HCT116 (cell line): ENCODE measurements around the gene JAM3. TPM values are rescaled to one million over a fixed set of nuclear protein-coding genes. Genes with fewer than 3 reads are reported as not detected.

ENCODE experiments used
- ATAC-seq: fragments of 200-7000 bp; cut with Tn5 transposase; 2 replicates; pipeline ENCODE4 v1.9.1; 2020; ENCODE audit warnings: mild to moderate bottlenecking, moderate library complexity
- BruUV-seq: library from RNA; stranded (reverse); fragments of 400-500 nt; replicated peaks from 2 replicates; lab custom pipeline; 2021; lab: Mats Ljungman, UMichigan
- CTCF ChIA-PET: fragments of 300-600 bp; sonication (Branson Sonifier 250); formaldehyde crosslinking; loops from one replicate; lab custom pipeline; 2021; ENCODE audit warnings: antibody characterized with exemption; lab: Charles Lee
- POLR2A ChIA-PET: fragments of 300-600, 350-600 bp; sonication (Branson Sonifier 250); formaldehyde crosslinking; loops from one replicate; lab custom pipeline; 2021; ENCODE audit warnings: antibody characterized with exemption; lab: Charles Lee
- RAD21 ChIA-PET, 2 experiments: fragments of 300-600 bp; sonication (Branson Sonifier 250); formaldehyde crosslinking; loops; one replicate each; lab custom pipeline; 2023; ENCODE audit warnings: low total read pairs in 2 of 2; ENCODE audit not compliant: uncharacterized antibody in 2 of 2, unreplicated experiment in 2 of 2, low non-redundant PET in 1 of 2; lab: Charles Lee
- DNase-seq: peaks from one replicate; pipeline ENCODE4 v3.0.0-alpha.2; 2010; ENCODE audit warnings: low read depth, low spot score
- H2AFZ ChIP-seq: fragments of 200-600 bp; shearing (Covaris generic), sonication (generic); 2 replicates; pipeline ENCODE4 v1.6.1; 2017; ENCODE audit warnings: low read depth, mixed run types, mixed read lengths, antibody characterized with exemption, low read length; ENCODE audit not compliant: poor library complexity, severe bottlenecking
- H3K27ac ChIP-seq: 2 replicates; pipeline ENCODE4 v1.5.1; 2012; ENCODE audit warnings: low read depth, low read length
- H3K27me3 ChIP-seq: fragments of 200-600 bp; sonication (generic); 2 replicates; pipeline ENCODE4 v1.6.1; 2016; ENCODE audit warnings: mixed run types, low read length, mixed read lengths; ENCODE audit not compliant: insufficient read depth
- H3K36me3 ChIP-seq, 2 experiments: fragments of 200-500 bp in 1 of 2; fragments of 200-600 bp in 1 of 2; sonication (Bioruptor generic) in 1 of 2; sonication (generic) in 1 of 2; 2 replicates each; pipeline versions ENCODE4 v1.5.1 to v1.6.1; 2014 to 2016; ENCODE audit warnings: low read length in 2 of 2, inconsistent platforms in 1 of 2, mixed read lengths in 1 of 2, mixed run types in 1 of 2; ENCODE audit not compliant: insufficient read depth in 2 of 2, control insufficient read depth in 1 of 2
- H3K4me1 ChIP-seq, 2 experiments: fragments of 200-600 bp in 1 of 2; sonication (generic) in 1 of 2; 2 replicates each; pipeline versions ENCODE4 v1.5.1 to v1.6.1; 2012 to 2017; ENCODE audit warnings: low read length in 2 of 2, inconsistent platforms in 1 of 2, mild to moderate bottlenecking in 1 of 2, mixed read lengths in 1 of 2, mixed run types in 1 of 2, moderate library complexity in 1 of 2; ENCODE audit not compliant: insufficient read depth in 2 of 2, control insufficient read depth in 1 of 2
- H3K4me2 ChIP-seq: fragments of 200-600 bp; sonication (generic); 2 replicates; pipeline ENCODE4 v1.6.1; 2017; ENCODE audit warnings: mixed run types, low read length, mixed read lengths
- H3K4me3 ChIP-seq, 2 experiments: fragments of 200-600 bp in 1 of 2; sonication (generic) in 1 of 2; replicated peaks in 1 of 2; 2 replicates each; pipeline ENCODE4 v1.5.1; 2011 to 2016; ENCODE audit warnings: low read length in 2 of 2, control low read depth in 1 of 2, low read depth in 1 of 2, mild to moderate bottlenecking in 1 of 2, mixed read lengths in 1 of 2, mixed run types in 1 of 2
- H3K79me2 ChIP-seq: fragments of 200-600 bp; sonication (generic); 2 replicates; pipeline ENCODE4 v1.6.1; 2017; ENCODE audit warnings: mild to moderate bottlenecking, mixed run types, low read length, moderate library complexity, mixed read lengths; ENCODE audit not compliant: insufficient read depth
- H3K9ac ChIP-seq: fragments of 200-600 bp; sonication (generic); 2 replicates; pipeline ENCODE4 v1.6.1; 2016; ENCODE audit warnings: low read length, mixed read lengths
- H3K9me2 ChIP-seq: fragments of 200-600 bp; sonication (generic), shearing (Covaris generic); 2 replicates; pipeline ENCODE4 v1.6.1; 2017; ENCODE audit warnings: mixed run types, mild to moderate bottlenecking, moderate library complexity; ENCODE audit not compliant: insufficient read depth
- H3K9me3 ChIP-seq, 2 experiments: fragments of 200-500 bp in 1 of 2; fragments of 200-600 bp in 1 of 2; sonication (Bioruptor generic) in 1 of 2; sonication (generic) in 1 of 2; 2 replicates each; pipeline ENCODE4 v1.6.1; 2014 to 2017; ENCODE audit warnings: low read length in 2 of 2, mixed read lengths in 2 of 2, inconsistent platforms in 1 of 2, low read depth in 1 of 2, mild to moderate bottlenecking in 1 of 2, mixed run types in 1 of 2, moderate library complexity in 1 of 2; ENCODE audit not compliant: control insufficient read depth in 1 of 2, insufficient read depth in 1 of 2
- H4K20me1 ChIP-seq: fragments of 200-600 bp; sonication (generic), shearing (Covaris generic); 2 replicates; pipeline ENCODE4 v1.6.1; 2017; ENCODE audit warnings: mixed run types, mild to moderate bottlenecking, moderate library complexity; ENCODE audit not compliant: insufficient read depth
- CEBPB ChIP-seq: IDR thresholded peaks from 2 replicates; pipeline ENCODE4 v1.6.1; 2012; ENCODE audit warnings: low read depth
- EGR1 ChIP-seq: IDR thresholded peaks from 2 replicates; pipeline ENCODE4 v1.6.1; 2012; ENCODE audit warnings: low read depth
- EZH2phosphoT487 ChIP-seq: fragments of 200-600 bp; IDR thresholded peaks from 2 replicates; pipeline ENCODE4 v1.6.1; 2018; ENCODE audit warnings: antibody characterized with exemption, borderline replicate concordance
- FOSL1 ChIP-seq: IDR thresholded peaks from 2 replicates; pipeline ENCODE4 v1.6.1; 2012; ENCODE audit warnings: low read depth
- JUND ChIP-seq: IDR thresholded peaks from 2 replicates; pipeline ENCODE4 v1.6.1; 2012
- POLR2AphosphoS5 ChIP-seq: IDR thresholded peaks from 2 replicates; pipeline ENCODE4 v1.6.1; 2011; ENCODE audit warnings: mild to moderate bottlenecking, low read depth, low read length, moderate library complexity
- YY1 ChIP-seq: IDR thresholded peaks from 2 replicates; pipeline ENCODE4 v1.6.1; 2011; ENCODE audit warnings: low read length, low read depth, moderate library complexity, mild to moderate bottlenecking; ENCODE audit not compliant: insufficient replicate concordance; ENCODE audit errors: extremely low read depth
- ZFX ChIP-seq: fragments of 450-650 bp; IDR thresholded peaks from 2 replicates; pipeline ENCODE4 v1.6.1; 2017
- ZNF274 ChIP-seq: fragments of 200-500 bp; sonication (Bioruptor generic); IDR thresholded peaks from 2 replicates; pipeline ENCODE4 v1.6.1; 2014; ENCODE audit warnings: mild to moderate bottlenecking, low read depth, low read length, inconsistent platforms
- intact Hi-C: fragments of 100-400 bp; cut with micrococcal nuclease; formaldehyde crosslinking; loops from 2 replicates; pipeline ENCODE4 v1.10.0; 2022
- total RNA-seq: library from RNA; stranded (reverse); gene quantifications from one replicate; pipeline ENCODE4 v1.2.1, GENCODE V29; 2021; ENCODE audit not compliant: unreplicated experiment
- TF ChIP-seq, protein P1 (sequence below): IDR thresholded peaks from 2 replicates; pipeline ENCODE4 v1.6.1; 2012; ENCODE audit warnings: low read depth

The JAM3 gene
- total RNA-seq, 1 experiment from 2014 or later, result 0.25 TPM

DNA sequence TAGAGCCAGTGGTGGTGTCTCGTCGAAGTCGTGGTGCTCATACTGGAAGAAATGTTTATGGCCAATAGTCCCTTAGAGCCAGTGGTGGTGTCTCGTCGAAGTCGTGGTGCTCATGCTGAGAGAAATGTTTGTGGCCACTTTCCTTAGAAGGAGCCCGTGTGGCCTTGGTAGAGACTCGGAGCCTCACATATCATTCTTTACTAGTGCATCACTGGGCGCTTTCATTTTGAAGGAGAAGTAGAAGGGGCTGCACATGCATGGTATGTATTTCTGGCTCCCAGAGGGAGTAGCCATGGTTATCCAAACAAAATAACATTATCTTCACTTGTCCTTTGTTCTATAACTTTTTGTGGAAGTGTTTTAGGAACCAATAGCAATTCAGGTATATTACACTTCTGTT lies 69.5 kb downstream of the JAM3 start:
- Histone ChIP-seq H3K27ac (no peak overlapping the region), H3K27me3 (peaks cover 13% of the 10 kb centered on the region), H3K4me1 (no peaks in the 10 kb centered on the region; a peak in 1 of 4 replicates), H3K9me2 (no peaks in the 10 kb centered on the region), H3K4me2 (no peak overlapping the region), H3K4me3 (no peak overlapping the region), H4K20me1 (no peaks in the 10 kb centered on the region), H3K36me3 (no peaks in the 10 kb centered on the region), H3K79me2 (no peaks in the 10 kb centered on the region), H3K9ac (no peak overlapping the region), H2AFZ (no peak overlapping the region), H3K9me3 (no peaks in the 10 kb centered on the region)
- intact Hi-C loops, result no loop called here
- no peak for DNase-seq
- no TSS peak for BruUV-seq
- ChIA-PET RAD21 (no interaction called here), CTCF (interaction anchor here (1.4 to 1.6 kb wide), 2 partner anchors 88 to 90 kb away, joined by 3 to 4 read pairs; no protein-coding TSS in a partner anchor), POLR2A (no interaction called here)
- ATAC-seq, result no peak
- TF ChIP-seq ZNF274, result no peak
- TF ChIP-seq CEBPB, result no peak
- TF ChIP-seq FOSL1, result no peak
- TF ChIP-seq EZH2phosphoT487, result no peak
- TF ChIP-seq POLR2AphosphoS5, result no peak
- no peak for TF ChIP-seq YY1
- TF ChIP-seq ZFX, result no peak
- TF ChIP-seq, protein P1, sequence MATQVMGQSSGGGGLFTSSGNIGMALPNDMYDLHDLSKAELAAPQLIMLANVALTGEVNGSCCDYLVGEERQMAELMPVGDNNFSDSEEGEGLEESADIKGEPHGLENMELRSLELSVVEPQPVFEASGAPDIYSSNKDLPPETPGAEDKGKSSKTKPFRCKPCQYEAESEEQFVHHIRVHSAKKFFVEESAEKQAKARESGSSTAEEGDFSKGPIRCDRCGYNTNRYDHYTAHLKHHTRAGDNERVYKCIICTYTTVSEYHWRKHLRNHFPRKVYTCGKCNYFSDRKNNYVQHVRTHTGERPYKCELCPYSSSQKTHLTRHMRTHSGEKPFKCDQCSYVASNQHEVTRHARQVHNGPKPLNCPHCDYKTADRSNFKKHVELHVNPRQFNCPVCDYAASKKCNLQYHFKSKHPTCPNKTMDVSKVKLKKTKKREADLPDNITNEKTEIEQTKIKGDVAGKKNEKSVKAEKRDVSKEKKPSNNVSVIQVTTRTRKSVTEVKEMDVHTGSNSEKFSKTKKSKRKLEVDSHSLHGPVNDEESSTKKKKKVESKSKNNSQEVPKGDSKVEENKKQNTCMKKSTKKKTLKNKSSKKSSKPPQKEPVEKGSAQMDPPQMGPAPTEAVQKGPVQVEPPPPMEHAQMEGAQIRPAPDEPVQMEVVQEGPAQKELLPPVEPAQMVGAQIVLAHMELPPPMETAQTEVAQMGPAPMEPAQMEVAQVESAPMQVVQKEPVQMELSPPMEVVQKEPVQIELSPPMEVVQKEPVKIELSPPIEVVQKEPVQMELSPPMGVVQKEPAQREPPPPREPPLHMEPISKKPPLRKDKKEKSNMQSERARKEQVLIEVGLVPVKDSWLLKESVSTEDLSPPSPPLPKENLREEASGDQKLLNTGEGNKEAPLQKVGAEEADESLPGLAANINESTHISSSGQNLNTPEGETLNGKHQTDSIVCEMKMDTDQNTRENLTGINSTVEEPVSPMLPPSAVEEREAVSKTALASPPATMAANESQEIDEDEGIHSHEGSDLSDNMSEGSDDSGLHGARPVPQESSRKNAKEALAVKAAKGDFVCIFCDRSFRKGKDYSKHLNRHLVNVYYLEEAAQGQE, result no peak
- no peak for TF ChIP-seq EGR1
- no peak for TF ChIP-seq JUND
